ENCODE measurements around the gene UMPS.
A peak's percentile ranks its signal among the peaks of the same experiment; 100 is the strongest.
"Not testable (repeated sequence)": the region's sequence is repeated elsewhere in the genome, so short reads cannot be mapped to it uniquely, and the experiment has no call there.

UMPS gene

DNA sequence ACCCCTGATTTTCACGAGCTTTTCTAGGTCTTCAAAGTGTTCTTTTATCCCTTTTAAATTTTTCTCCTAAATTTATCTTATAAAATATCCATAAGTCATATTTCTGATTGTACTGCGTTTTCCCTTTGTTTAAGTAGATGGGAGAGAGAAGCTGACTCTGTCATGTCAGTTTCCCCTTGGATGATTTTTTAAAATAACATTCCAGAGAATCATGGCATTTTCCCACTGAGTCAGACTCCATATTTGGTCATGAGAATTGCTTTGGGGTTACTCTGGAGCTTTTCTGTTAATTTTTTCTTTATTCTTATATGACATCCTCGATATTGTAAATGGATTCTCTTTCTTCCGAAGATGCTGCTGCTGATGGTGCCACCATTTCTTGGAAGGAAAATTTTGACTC lies 28.6 kb upstream of the UMPS start:
- intact Hi-C loops (cut with DNase I): no loop called here
- DNase-seq: peak in 1 of 42 donors; percentile 2

DNA sequence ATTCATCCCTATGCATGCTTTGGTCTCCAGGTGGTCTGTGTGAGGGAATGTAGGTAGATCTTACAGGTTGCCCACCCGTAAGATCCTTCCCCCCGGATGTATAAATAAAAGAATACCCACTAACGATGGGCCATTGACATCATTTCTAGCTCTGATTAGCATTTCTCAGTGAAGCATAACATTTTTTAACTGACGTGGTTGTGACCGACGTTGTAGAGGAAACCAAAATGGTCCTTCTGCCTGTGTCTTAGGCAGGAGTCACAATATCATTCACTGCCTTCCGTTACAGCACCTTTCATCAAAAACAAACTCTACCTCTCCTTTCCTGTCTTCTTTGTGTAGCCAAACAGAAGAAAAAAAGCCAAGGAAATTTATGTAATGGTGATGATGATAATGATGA lies 27.3 kb upstream of the UMPS start:
- intact Hi-C loops (cut with DNase I): no loop called here
- no peak for DNase-seq

DNA sequence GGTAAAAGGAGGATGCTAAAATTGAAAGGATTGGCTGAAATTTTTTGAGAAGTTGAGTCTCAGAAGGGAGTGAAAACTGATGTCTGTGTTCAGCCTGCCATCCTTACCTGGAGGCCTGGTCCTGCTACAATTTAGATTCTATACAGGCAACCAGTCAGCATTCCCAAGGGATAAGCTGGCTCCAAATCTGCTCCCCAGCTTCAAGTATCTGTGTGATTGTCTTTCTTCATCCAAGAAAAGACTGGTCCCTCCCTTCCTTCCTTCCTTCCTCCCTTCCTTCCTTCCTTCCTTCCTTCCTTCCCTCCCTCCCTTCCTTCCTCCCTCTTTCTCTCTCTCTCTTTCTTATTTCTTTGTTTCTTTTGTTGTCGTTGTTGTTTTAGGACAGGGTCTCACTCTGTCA lies 24.7 kb upstream of the UMPS start:
- intact Hi-C loops (cut with DNase I): no loop called here
- DNase-seq: no peak

DNA sequence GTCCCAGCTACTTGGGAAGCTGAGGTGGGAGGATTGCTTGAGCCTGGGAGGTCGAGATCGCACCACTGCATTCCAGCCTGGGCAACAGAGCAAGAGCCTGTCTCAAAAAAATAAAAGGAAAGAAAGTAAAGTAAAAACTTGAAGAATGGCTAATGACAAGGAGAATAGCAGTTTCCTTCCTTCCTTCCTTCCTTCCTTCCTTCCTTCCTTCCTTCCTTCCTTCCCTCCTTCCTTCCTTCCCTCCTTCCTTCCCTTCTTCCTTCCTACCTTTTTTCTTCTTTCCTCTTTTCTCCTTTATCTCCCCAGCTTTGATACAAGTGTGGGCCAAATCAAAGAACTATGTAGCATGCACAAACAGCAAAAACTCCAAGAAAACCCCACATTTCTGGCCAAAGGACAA lies 23.0 kb upstream of the UMPS start:
- DNase-seq; intact Hi-C loops (cut with DNase I): not testable (repeated sequence)

DNA sequence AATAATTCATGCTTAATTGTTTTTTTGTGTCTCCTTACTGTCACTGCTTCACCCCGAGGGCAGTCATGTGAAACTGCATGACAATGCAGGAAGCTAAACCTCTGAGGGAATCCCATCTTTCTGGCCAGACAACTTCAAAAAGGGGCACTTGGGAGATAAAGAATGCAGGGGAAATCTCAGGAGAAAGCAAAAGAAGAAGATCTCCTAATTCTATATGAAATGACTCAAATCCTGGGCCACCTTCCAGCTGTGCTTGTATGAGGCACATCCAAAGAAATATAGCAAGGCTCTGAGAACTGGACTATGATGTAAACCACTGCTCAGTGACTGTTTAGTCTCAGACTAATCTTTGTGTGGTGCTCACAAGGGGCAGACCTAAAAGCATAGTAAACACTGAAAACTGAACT lies 22.6 kb upstream of the UMPS start:
- no peak for DNase-seq
- intact Hi-C loops (cut with DNase I): no loop called here

DNA sequence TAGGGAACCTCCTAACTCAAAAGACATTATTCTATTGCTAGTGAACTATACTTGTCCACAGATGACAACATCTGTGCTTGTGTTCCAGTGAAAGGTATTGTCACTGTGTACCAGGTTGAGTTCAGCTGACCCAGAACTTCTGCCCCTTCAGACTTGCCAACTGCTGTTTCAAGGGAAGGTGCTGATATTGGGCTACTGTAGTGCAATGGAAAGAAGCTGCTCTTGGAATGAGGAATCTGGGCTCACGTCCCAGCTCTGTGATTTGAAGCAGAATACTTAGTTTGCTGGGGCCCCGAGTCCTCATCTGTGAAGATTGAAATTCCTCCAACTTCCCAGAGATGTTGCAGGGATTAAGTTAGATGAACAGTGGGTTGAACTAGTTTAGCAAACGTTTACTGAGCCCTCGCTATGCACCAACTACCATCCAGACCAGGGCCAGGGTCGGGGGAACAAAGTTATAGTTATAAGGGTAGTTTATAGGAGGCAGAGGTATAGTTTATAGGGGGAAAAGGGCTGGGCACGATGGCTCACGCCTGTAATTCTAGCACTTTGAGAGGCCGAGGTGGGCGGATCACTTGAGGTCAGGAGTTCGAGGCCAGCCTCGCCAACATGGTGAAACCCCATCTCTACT lies 15.9 kb upstream of the UMPS start:
- intact Hi-C loops (cut with DNase I): no loop called here
- DNase-seq: no peak

DNA sequence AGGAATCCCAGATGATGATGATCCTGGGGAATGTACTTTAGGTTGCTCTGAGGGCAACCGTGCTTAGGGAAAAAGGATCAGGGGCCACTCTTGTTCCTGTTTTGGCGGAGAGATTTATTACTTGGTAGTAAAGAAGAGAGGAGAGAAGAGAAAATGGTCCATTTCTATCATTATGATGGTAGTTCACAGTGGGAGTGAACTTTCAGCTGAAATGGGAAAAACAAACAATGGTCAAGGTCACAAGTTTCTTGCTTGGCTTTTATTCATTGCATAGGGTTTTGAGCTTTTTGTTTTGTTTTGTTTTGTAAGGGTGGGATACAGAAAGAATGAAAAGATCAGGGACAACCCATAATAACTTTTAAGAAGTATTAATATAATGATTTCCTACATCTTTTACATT lies 7.7 kb upstream of the UMPS start:
- intact Hi-C loops (cut with DNase I): no loop called here

DNA sequence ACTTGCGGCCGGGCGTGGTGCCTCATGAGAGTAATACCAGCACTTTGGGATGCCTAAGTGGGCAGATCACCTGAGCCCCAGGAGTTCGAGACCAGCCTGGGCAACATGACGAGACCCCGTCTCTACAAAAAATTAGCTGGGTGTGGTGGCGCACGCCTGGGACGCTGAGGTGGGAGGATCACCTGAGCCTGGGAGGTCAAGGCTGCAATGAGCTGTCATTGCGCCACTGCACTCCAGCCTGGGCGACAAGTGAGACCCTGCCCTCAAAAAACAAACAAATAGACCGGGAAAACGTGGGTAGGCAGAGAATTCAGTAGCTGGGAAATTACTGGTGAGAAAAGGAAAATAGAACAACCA lies 667 bp downstream of the UMPS start:
- intact Hi-C loops (cut with DNase I): no loop called here
- DNase-seq: no peak

More for the DNA sequence above, 7.7 kb upstream of the UMPS start:
- DNase-seq: no peak

DNA sequence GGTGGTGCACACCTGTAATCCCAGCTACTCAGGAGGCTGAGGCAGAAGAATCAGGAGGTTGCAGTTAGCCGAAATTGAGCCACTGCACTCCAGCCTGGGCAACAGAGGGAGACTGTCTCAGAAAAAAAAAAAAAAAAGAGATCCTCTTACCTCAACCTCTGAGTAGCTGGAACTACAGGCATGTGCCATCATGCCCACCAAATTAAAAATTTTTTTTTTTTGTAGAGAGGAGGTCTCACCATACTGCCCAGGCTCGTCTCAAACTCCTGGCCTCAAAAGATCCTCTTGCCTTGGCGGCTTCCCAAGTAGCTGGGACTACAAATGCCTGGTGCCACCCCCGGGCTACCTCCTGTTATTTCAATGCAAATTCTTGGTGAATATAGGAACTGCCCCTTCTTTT lies 1.5 kb downstream of the UMPS start:
- DNase-seq: no peak
- intact Hi-C loops (cut with DNase I): no loop called here

DNA sequence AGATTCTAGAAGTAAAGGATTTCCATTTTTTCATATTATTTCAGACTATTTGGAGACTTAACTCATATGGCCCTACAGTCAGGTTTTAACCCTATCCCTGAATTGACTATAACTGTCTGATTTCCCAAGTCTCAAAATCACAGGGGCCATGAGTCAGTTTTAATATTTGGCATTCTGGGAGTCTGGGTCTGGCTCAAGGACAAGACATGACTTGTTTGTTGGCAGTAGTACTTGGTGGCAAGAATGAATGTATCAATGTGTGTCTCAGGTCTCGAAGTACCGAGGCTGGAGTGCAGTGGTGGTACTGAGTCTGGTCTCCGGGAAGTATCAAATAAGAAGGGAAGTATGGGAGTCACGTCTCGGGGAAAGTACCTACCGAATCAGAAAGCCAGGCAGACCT lies 10.8 kb downstream of the UMPS start:
- DNase-seq: no peak
- intact Hi-C loops (cut with DNase I): no loop called here

DNA sequence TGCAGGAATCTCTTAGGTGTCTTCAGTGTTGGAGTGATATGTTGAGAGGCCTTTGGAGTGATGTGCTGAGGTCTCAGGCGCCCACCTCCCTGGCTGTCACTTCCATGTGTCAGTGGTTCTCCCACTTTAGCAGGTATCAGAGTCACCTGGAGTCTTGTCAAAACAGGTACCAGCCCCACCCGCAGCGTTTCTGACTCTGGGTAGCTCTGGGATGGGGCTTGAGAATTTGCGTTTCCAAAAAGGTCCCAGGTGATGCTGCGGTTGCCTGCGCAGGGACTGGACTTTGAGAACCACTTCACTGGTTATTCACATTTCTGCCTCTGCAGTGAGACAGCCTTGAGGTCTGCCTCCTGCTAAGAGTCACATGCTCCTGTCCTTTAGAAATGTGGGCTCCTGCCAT lies 15.5 kb downstream of the UMPS start:
- intact Hi-C loops (cut with DNase I): no loop called here
- DNase-seq: no peak

DNA sequence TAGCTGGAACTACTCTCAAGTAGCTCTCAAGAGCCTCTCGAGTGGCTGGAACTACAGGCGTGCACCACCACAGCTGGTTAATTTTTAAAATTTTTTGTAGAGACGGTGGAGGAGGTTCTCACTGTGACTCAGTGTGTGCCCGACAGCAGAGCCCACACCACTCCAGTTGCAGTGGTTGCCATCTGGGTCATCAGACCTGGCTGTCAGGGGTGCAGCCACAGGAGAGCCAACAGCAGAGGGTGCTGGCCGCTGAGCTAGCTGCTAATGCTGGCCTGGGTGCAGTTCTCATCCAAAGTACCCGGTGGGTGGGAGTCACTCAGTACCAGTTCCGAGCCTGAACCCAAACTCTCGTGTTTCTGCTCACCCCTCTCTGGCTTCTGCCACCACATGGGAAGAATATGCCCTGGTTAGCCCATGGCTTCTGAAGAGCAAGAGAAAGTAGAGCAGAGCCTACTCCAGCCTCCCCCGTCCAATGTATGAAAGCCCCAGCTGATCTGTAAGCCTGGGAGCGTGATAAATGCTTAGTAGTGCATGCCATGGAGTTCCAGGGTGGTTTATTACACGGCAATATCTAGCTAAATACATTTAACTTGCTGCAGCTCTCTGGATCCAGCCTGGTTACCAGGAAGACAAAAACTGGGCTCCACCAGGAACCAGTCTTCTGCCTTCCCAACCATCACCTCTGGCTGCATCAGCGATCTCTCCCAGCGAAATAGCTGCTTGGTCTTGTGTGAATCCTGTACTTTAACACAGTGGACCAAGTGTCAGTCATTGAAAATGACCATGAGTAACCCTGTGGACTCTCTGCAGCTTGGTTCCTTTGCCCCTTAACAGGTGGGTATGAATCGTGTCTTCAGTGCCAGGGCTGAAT lies 17.1 kb downstream of the UMPS start:
- intact Hi-C loops (cut with DNase I): no loop called here
- DNase-seq: no peak

DNA sequence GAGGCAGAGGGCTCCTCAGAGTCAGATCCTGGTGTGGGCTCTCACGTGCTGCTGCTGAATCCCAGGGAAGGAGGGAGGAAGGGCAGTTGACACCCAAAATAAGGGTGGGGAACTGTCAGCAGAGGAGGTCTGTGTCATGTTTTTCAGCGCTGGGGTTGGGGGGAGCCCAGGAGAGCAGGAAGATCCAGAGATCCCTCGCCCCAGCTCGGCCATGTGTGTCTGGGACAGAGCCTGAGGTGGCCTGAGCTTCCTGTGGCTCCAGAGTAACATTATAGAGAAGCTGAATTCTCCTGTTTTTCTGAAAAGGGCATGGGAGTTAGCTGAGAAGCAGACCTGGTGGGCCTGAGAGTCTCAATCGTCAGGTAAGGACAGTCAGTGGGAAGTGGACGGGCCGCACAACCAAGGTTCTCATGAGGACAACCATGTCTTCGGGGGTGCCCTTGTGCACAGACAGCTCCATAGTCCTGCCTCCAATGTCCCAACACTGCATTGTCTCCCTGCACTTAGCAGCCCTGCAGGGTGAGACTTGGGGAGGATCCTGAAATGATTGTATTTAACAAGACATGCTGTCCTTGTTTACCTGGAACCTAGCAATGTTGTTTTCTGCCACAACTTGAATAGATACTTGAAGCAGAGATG lies 18.4 kb downstream of the UMPS start:
- DNase-seq: no peak
- intact Hi-C loops (cut with DNase I): no loop called here

DNA sequence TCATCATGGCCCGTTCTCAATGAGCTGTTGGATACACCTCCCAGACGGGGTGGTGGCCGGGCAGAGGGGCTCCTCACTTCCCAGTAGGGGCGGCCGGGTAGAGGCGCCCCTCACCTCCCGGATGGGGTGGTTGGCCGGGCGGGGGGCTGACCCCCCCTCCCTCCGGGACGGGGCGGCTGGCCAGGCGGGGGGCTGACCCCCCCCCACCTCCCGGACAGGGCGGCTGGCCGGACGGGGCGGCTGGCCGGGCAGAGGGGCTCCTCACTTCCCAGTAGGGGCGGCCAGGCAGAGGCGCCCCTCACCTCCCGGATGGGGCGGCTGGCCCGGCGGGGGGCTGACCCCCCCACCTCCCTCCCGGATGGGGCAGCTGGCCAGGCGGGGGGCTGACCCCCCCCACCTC lies 19.6 kb downstream of the UMPS start:
- intact Hi-C loops (cut with DNase I); DNase-seq: not testable (repeated sequence)

DNA sequence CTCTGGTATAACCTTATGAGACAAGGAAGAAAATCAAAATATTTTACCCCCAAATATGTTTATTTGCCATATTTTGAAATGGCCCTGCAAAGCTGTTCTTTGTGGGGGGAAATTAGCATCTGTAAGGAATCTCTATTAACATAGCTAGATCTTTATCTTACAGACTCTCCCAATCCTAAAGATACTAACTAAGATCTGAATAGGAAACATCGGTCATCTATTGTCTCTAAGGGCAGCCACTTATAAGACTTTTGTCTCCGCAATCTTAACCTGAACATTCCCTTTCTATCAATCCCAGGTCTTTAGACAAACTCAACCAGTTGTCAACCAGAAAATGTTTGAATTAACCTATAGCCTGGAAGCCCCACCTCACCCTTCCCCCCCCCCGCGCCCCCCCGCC lies 21.2 kb downstream of the UMPS start:
- intact Hi-C loops (cut with DNase I): no loop called here

DNA sequence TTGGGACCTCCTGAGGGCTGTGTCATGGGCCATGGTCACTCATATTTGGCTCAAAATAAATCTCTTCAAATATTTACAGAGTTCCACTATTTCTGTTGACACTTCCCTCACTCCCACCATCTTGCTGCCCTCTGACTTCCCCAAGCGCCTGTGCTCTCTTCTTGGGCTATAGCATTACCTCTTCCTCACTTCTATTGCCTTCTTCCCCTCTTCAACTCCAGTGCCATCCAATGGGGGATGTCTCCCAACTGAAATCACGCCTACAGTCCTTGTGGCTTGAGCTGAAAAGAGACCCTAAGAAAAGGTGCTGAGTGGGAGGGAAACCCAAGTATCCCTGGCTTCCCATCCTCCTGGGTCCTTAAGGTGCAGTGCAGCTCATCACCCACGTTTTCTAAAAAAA lies 21.8 kb downstream of the UMPS start:
- intact Hi-C loops (cut with DNase I): no loop called here
- no peak for DNase-seq

More for the DNA sequence above, 21.2 kb downstream of the UMPS start:
- no peak for DNase-seq

DNA sequence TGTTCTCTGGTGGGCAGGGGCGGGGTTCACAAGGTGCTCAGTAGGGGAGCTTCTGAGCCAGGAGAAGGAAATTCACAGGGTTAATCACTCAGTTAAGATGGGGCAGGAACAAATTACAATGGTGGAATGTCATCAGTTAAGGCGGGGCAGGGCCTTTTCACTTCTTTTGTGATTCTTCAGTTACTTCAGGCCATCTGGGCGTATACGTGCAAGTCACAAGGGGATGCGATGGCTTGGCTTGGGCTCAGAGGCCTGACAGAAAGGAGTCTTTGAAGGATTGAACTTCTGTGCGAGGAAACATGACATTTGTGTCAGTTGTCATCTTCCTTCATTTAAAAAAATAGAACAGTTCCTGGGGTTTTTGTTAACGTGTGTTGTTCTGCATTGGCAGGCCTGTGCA lies 27.7 kb downstream of the UMPS start:
- DNase-seq; intact Hi-C loops (cut with DNase I): not testable (repeated sequence)

DNA sequence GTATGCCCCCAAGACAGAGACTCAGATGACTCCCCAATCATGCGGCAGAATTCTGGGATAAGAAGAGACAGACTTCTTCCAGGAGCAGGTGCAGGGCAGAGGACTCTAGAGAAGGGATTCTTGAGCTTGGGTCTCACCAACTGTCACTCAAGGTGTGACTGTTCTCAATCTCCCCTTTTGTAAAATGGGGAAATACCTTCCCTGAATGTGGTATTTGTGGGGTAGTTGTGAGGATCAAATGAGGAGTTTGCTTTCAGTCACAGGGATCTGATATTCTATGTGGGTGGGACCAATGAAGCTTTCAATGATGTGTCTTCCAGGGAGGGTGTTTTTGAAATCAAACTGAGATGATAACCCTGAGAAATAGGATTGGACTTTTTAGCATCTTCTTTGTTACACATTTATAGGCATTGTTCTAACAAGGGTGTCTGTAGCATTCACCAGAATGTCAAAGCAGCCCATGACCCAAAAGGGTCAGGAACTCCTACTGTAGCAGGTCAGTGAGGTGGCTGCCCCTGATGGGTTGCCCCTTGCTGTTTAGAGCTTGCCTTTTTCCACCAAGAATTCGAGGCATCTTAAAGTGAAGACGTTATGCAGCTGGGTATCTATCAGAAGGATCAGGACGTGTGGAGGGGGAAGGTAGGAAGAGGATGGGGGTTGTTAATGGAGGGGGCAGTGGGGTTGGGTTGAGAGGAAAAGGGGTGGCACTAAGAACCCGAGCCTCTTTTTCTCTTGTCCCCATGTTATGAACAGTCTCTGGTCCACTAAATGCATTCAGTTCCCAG lies 28.8 kb downstream of the UMPS start:
- intact Hi-C loops (cut with DNase I): no loop called here
- DNase-seq: peak in 1 of 42 donors; percentile 22

DNA sequence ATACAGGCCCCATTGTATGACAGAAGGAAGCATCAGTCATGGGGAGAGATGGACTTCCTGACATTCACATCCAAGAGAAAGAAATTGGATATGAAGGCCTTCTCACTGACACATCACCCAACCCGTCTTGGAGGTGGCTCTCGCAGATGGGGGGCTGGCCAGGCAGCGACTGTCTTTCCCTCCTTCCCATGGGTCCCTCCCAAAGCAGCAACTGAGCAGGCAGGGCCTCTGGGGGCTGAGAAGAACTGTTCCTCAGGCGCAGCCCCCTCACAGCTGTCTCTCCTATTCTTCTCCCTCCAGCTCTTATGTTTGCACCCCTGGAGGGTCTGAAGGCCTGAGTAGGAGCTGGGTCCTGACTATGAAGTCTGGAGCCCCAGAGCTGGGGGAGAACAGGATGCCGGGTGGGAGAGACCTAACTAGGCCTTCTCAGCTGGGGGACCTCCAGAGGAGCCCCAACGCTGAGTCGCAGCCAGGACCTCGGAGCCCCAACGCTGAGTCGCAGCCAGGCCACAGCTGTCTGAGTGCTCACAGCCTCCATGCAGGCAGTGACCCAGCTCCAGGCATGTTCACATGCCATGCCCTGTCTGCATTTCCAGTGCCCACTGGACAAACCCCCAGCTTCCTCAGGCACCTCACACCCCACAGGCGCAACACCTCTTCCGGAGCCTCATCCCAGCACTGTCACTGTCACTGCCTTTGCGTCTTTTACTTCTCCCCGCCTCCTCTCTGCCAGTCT lies 29.6 kb downstream of the UMPS start:
- peak in 2 of 42 donors; percentile 25 to 31 for DNase-seq
- intact Hi-C loops (cut with DNase I): no loop called here
